ENCODE results near the gene IMMT. TPM values are rescaled to one million over a fixed set of nuclear protein-coding genes. Genes with fewer than 3 reads are reported as not detected.
"Not testable (repeated sequence)": the region's sequence is repeated elsewhere in the genome, so short reads cannot be mapped to it uniquely, and the experiment has no call there.

IMMT gene
- total RNA-seq, 2 donors from 2014 or later = 104 to 177 TPM

DNA sequence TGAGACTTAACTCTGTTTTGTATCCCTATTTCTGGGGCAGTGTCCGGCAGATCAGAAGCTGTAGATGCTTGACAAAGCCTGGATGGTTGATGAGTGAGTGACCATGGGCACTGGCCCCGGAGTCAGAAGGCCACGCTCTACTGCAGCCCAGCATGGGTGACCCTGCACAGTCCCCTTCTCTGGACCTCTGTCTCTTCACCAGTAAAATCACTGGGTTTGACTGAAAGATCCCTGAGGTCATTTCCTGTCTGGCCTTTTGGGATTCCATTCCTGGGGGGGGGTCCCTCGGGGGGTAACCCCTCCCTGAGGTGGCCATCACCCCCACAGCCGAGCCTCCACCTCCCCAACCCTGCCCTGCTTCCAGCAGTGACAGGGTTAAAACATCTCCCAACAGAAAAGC lies 35.7 kb upstream of the IMMT start:
- TF ChIP-seq, protein P1, sequence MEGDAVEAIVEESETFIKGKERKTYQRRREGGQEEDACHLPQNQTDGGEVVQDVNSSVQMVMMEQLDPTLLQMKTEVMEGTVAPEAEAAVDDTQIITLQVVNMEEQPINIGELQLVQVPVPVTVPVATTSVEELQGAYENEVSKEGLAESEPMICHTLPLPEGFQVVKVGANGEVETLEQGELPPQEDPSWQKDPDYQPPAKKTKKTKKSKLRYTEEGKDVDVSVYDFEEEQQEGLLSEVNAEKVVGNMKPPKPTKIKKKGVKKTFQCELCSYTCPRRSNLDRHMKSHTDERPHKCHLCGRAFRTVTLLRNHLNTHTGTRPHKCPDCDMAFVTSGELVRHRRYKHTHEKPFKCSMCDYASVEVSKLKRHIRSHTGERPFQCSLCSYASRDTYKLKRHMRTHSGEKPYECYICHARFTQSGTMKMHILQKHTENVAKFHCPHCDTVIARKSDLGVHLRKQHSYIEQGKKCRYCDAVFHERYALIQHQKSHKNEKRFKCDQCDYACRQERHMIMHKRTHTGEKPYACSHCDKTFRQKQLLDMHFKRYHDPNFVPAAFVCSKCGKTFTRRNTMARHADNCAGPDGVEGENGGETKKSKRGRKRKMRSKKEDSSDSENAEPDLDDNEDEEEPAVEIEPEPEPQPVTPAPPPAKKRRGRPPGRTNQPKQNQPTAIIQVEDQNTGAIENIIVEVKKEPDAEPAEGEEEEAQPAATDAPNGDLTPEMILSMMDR (IDR thresholded peaks at IDR 0.05) = no peak
- no peaks in the 10 kb centered on the region for H3K36me3 ChIP-seq
- H3K4me1 ChIP-seq = peaks cover 0 to 19% of the 10 kb centered on the region in 2 donors
- H3K9me3 ChIP-seq = no peaks in the 10 kb centered on the region
- H3K4me3 ChIP-seq = no peak overlapping the region
- no peak for DNase-seq (ENCODE audit: low spot score)
- H3K27ac ChIP-seq = no peak overlapping the region
- H3K27me3 ChIP-seq = no peaks in the 10 kb centered on the region

DNA sequence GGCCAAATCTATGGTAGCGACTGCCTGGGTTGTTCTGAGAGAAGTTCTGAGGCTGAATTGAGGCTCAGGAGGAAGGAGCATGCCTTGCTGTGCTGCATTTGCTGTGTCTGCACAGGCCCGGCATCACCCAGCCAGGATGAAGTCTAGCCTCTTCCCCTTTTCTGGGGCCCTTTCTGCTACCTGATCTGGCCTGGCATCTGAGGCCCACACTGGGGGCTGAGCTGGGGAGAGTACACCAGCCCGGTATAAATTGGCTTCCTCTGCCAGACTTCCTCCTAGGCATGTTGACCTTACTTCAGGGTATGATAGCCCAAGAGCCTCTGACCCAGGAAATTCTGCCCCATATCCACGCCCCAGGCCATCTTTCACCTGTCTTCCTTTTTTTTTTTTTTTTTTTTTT lies 34.0 kb upstream of the IMMT start:
- no peak overlapping the region for H3K4me3 ChIP-seq
- no peaks in the 10 kb centered on the region for H3K27me3 ChIP-seq
- no peaks in the 10 kb centered on the region for H3K36me3 ChIP-seq
- TF ChIP-seq, protein P1 (IDR thresholded peaks at IDR 0.05) = no peak
- DNase-seq (ENCODE audit: low spot score) = no peak
- peaks cover 0 to 24% of the 10 kb centered on the region in 2 donors for H3K4me1 ChIP-seq
- H3K9me3 ChIP-seq = no peaks in the 10 kb centered on the region
- H3K27ac ChIP-seq = no peak overlapping the region

DNA sequence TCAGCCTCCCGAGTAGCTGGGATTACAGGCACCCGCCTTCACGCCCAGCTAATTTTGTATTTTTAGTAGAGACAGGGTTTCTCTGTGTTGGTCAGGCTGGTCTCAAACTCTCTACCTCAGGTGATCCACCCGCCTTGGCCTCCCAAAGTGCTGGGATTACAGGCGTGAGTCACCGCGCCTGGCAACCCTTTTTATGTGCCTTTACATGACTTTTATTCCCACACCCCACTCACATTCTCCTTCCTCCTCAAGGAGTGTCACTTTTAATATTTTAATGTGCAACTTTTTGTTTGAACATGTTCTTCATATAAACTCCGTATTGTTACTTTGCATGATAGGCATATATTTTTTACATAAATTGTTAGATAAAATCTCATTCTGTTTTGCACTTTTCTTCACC lies 33.3 kb upstream of the IMMT start:
- H3K27me3 ChIP-seq; H3K36me3 ChIP-seq; H3K9me3 ChIP-seq; H3K4me3 ChIP-seq; H3K27ac ChIP-seq; DNase-seq (ENCODE audit: low spot score): not testable (repeated sequence)
- peaks cover 0 to 27% of the 10 kb centered on the region in 2 donors for H3K4me1 ChIP-seq

DNA sequence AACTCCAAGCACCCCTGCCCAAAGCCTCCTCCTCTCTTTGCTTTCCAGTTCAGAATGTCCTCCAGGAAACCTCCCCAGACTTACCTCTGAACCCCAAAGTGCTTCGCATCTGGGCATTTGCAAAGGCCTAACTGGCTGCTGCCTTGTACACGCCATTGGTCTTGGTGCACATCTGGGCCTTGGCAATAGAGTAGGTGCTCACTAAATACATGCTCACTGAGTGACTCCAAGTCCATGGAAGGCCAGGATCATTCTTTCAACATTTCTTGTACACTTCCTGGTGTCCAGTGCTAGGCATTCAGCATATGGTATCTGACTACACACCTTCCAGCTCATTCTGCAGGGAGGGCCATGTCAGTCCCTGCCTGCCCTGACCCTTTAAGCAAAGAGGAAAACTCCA lies 32.4 kb upstream of the IMMT start:
- Histone ChIP-seq H3K4me1 (peaks cover 0 to 36% of the 10 kb centered on the region in 2 donors), H3K27me3 (no peaks in the 10 kb centered on the region), H3K27ac (no peak overlapping the region), H3K9me3 (no peaks in the 10 kb centered on the region), H3K4me3 (no peak overlapping the region), H3K36me3 (no peaks in the 10 kb centered on the region)
- TF ChIP-seq, protein P1 (IDR thresholded peaks at IDR 0.05) = no peak
- no peak for DNase-seq (ENCODE audit: low spot score)

DNA sequence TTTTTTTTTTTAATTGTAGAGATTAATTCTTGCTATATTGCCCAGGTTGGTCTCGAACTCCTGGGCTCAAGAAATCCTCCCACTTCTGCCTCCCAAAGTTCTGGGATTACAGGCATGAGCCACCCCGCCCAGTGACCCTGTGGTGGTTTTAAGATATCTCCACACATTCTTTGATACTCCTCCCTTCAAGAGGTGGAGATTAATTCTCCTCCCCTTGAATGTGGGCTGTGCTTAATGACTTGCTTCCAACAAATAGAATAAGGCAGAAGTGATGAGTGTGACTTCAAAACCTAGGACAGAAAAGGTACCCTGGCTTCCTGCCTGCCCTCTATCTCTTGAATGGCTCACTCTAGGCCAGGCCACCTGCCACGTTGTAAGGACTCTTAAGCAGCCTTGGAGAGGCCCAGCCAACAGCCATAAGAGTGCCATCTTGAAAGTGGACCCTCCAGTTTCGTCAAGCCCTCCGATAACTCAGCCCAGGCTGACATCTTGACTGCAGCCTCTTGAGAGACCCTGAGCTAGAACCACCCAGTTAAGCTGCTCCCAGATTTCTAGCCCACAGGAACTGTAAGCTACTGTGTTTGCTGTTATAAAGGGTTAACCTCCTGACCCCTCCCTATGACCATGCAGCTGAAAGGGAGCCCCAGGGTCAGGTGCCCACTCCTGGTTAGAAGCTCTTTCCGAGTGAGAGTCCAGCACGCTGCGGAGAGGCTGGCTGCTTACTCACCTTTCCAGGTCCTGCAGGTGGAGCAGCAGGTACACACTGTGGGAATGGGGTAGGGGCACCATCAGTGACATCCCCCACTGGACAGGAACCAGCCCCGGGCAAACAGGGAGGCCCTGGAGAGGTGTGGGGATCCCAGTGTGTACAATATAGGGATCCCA lies 31.6 kb upstream of the IMMT start:
- Histone ChIP-seq H3K4me3 (no peak overlapping the region), H3K4me1 (peaks cover 0 to 44% of the 10 kb centered on the region in 2 donors), H3K27me3 (no peaks in the 10 kb centered on the region), H3K9me3 (no peaks in the 10 kb centered on the region), H3K27ac (peak overlapping the region in 1 of 2 donors; percentile 92), H3K36me3 (no peaks in the 10 kb centered on the region)
- TF ChIP-seq, protein P1 (IDR thresholded peaks at IDR 0.05) = no peak
- no peak for DNase-seq (ENCODE audit: low spot score)

DNA sequence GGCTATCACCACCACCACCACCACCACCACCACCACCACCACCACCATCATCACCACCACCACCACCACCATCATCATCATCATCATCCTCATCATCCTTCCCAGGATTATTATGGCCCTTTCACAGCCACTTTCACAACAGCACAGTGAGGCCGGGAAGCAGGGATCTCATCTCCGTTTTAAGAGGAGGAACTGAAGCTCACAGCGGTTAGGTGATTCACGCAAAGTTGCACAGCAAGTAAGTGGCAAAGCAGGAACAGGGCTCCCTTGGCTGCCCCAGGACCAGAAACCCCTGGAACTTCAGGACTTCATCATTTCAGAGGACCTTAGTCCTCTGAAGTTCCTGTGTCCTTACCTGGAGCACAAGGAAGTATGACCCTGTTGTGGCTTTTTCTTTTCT lies 30.8 kb upstream of the IMMT start:
- DNase-seq (ENCODE audit: low spot score) = no peak
- TF ChIP-seq, protein P1 (IDR thresholded peaks at IDR 0.05) = no peak
- Histone ChIP-seq H3K4me3 (no peak overlapping the region), H3K4me1 (peaks cover 0 to 51% of the 10 kb centered on the region in 2 donors), H3K9me3 (no peaks in the 10 kb centered on the region), H3K27me3 (no peaks in the 10 kb centered on the region), H3K27ac (peak overlapping the region; percentile 89 to 92), H3K36me3 (no peaks in the 10 kb centered on the region)

Data from right atrium auricular region (tissue), 2 donors.